Measurements from ENCODE around the gene MTO1. TPM values are rescaled to one million over a fixed set of nuclear protein-coding genes. Genes with fewer than 3 reads are reported as not detected.
"Not testable (repeated sequence)": the region's sequence is repeated elsewhere in the genome, so short reads cannot be mapped to it uniquely, and the experiment has no call there.

The MTO1 gene
- total RNA-seq, 2 experiments from 2014 or later, result 47.9 to 48.0 TPM

- Histone ChIP-seq H3K36me3 (ENCODE audit: insufficient read depth, low read length) (peaks cover 46% of the 10 kb centered on the region), H3K27me3 (ENCODE audit: control insufficient read depth in 1 of 2, insufficient read depth in 2 of 2, low read length in 2 of 2) (no peaks in the 10 kb centered on the region), H3K27ac (ENCODE audit: low read depth in 1 of 2, low read length in 2 of 2) (no peak overlapping the region), H3K4me1 (ENCODE audit: insufficient read depth, low read length) (no peaks in the 10 kb centered on the region), H3K9me3 (ENCODE audit: control insufficient read depth in 1 of 2, insufficient read depth in 1 of 2, low read length in 2 of 2) (peaks cover 0 to 5% of the 10 kb centered on the region in 2 experiments), H3K4me3 (ENCODE audit: low read length) (no peak overlapping the region)
- Mint-ChIP-seq H3K27me3 (no peaks in the 10 kb centered on the region), H3K9me3 (no peaks in the 10 kb centered on the region), H3K4me3 (no peak overlapping the region), H3K36me3 (ENCODE audit: low read depth) (peaks cover 47% of the 10 kb centered on the region), H3K27ac (peak overlapping the region; percentile 42), H3K4me1 (ENCODE audit: low read depth) (no peaks in the 10 kb centered on the region)
- TF ChIP-seq CTCF (IDR thresholded peaks at IDR 0.05), result no peak
- intact Hi-C loops (cut with DNase I, micrococcal nuclease), result loop anchor here in 1 of 2 experiments (5.0 kb wide), 1 partner anchor 37 kb away; no protein-coding TSS in a partner anchor
- DNase-seq (no peak), ATAC-seq (ENCODE audit: poor library complexity) (no peak)
- ChIA-PET CTCF (no interaction called here), POLR2A (interaction anchor here (0.8 to 1.2 kb wide), 2 partner anchors 13 to 149 kb away, joined by 3 read pairs; no protein-coding TSS in a partner anchor)
Observed at GRCh38 chr6:73504160-73504559, 42.6 kb downstream of the MTO1 start.

GRCh38 chr6:73505142-73505541, 43.6 kb downstream of the MTO1 start:
- Histone ChIP-seq H3K36me3 (ENCODE audit: insufficient read depth, low read length) (peaks cover 36% of the 10 kb centered on the region), H3K27ac (ENCODE audit: low read depth in 1 of 2, low read length in 2 of 2) (no peak overlapping the region), H3K9me3 (ENCODE audit: control insufficient read depth in 1 of 2, insufficient read depth in 1 of 2, low read length in 2 of 2) (peaks cover 0 to 5% of the 10 kb centered on the region in 2 experiments), H3K27me3 (ENCODE audit: control insufficient read depth in 1 of 2, insufficient read depth in 2 of 2, low read length in 2 of 2) (no peaks in the 10 kb centered on the region), H3K4me3 (ENCODE audit: low read length) (no peak overlapping the region), H3K4me1 (ENCODE audit: insufficient read depth, low read length) (no peaks in the 10 kb centered on the region)
- no peak for DNase-seq
- peaks cover 40% of the 10 kb centered on the region for H3K36me3 Mint-ChIP-seq (ENCODE audit: low read depth)
- intact Hi-C loops (cut with DNase I, micrococcal nuclease), result no loop called here
- H3K27ac Mint-ChIP-seq, result no peak overlapping the region
- no peak for ATAC-seq (ENCODE audit: poor library complexity)
- no peaks in the 10 kb centered on the region for H3K4me1 Mint-ChIP-seq (ENCODE audit: low read depth)
- H3K27me3 Mint-ChIP-seq, result no peaks in the 10 kb centered on the region
- H3K4me3 Mint-ChIP-seq, result no peak overlapping the region
- POLR2A ChIA-PET, result no interaction called here
- no peak for TF ChIP-seq CTCF (IDR thresholded peaks at IDR 0.05)
- CTCF ChIA-PET, result interaction anchor here (1.0 kb wide), 1 partner anchor 10 kb away, joined by 3 read pairs; no protein-coding TSS in a partner anchor
- no peaks in the 10 kb centered on the region for H3K9me3 Mint-ChIP-seq

- H3K36me3 Mint-ChIP-seq (ENCODE audit: low read depth), result peaks cover 35% of the 10 kb centered on the region
- H3K4me1 ChIP-seq (ENCODE audit: insufficient read depth, low read length); H3K4me3 ChIP-seq (ENCODE audit: low read length); H3K27me3 ChIP-seq (ENCODE audit: control insufficient read depth in 1 of 2, insufficient read depth in 2 of 2, low read length in 2 of 2); H3K27ac ChIP-seq (ENCODE audit: low read depth in 1 of 2, low read length in 2 of 2); H3K9me3 Mint-ChIP-seq; CTCF ChIA-PET; ATAC-seq (ENCODE audit: poor library complexity); POLR2A ChIA-PET; DNase-seq; H3K27ac Mint-ChIP-seq; H3K27me3 Mint-ChIP-seq; H3K4me1 Mint-ChIP-seq (ENCODE audit: low read depth); H3K4me3 Mint-ChIP-seq; H3K9me3 ChIP-seq (ENCODE audit: control insufficient read depth in 1 of 2, insufficient read depth in 1 of 2, low read length in 2 of 2); intact Hi-C loops (cut with DNase I, micrococcal nuclease): not testable (repeated sequence)
- peaks cover 30% of the 10 kb centered on the region for H3K36me3 ChIP-seq (ENCODE audit: insufficient read depth, low read length)
Observed at GRCh38 chr6:73505705-73506104, 44.2 kb downstream of the MTO1 start.

- POLR2A ChIA-PET, result no interaction called here
- Mint-ChIP-seq H3K27me3 (no peaks in the 10 kb centered on the region), H3K4me1 (ENCODE audit: low read depth) (no peaks in the 10 kb centered on the region), H3K27ac (no peak overlapping the region), H3K9me3 (no peaks in the 10 kb centered on the region), H3K36me3 (ENCODE audit: low read depth) (peaks cover 29% of the 10 kb centered on the region), H3K4me3 (no peak overlapping the region)
- H3K27ac ChIP-seq (ENCODE audit: low read depth in 1 of 2, low read length in 2 of 2), result no peak overlapping the region
- DNase-seq, result peak in 1 of 14 experiments; percentile 46
- H3K4me1 ChIP-seq (ENCODE audit: insufficient read depth, low read length), result no peaks in the 10 kb centered on the region
- intact Hi-C loops (cut with DNase I, micrococcal nuclease), result no loop called here
- H3K9me3 ChIP-seq (ENCODE audit: control insufficient read depth in 1 of 2, insufficient read depth in 1 of 2, low read length in 2 of 2), result peaks cover 0 to 5% of the 10 kb centered on the region in 2 experiments
- no peak for ATAC-seq (ENCODE audit: poor library complexity)
- CTCF ChIA-PET, result no interaction called here
- no peaks in the 10 kb centered on the region for H3K27me3 ChIP-seq (ENCODE audit: control insufficient read depth in 1 of 2, insufficient read depth in 2 of 2, low read length in 2 of 2)
- no peak overlapping the region for H3K4me3 ChIP-seq (ENCODE audit: low read length)
- H3K36me3 ChIP-seq (ENCODE audit: insufficient read depth, low read length), result peaks cover 25% of the 10 kb centered on the region
- TF ChIP-seq CTCF (IDR thresholded peaks at IDR 0.05), result no peak
Observed at GRCh38 chr6:73506246-73506645, 44.7 kb downstream of the MTO1 start.
